ENCODE measurements around the gene CCR7.
"Not testable (repeated sequence)": the region's sequence is repeated elsewhere in the genome, so short reads cannot be mapped to it uniquely, and the experiment has no call there.

CCR7 gene

GRCh38 chr17:40597556-40598300 is 32.5 kb upstream of the CCR7 start:
- no peak overlapping the region for H3K4me3 ChIP-seq (ENCODE audit: low read depth, low read length)

- H3K4me3 ChIP-seq (ENCODE audit: low read depth, low read length): no peak overlapping the region
Observed at GRCh38 chr17:40597156-40597555, 31.9 kb upstream of the CCR7 start.

GRCh38 chr17:40596261-40596919 is 31.1 kb upstream of the CCR7 start:
- H3K4me3 ChIP-seq (ENCODE audit: low read depth, low read length): no peak overlapping the region

GRCh38 chr17:40590742-40591141 is 25.5 kb upstream of the CCR7 start:
- no peak overlapping the region for H3K4me3 ChIP-seq (ENCODE audit: low read depth, low read length)

- H3K4me3 ChIP-seq (ENCODE audit: low read depth, low read length): no peak overlapping the region
Observed at GRCh38 chr17:40588552-40588951, 23.3 kb upstream of the CCR7 start.

GRCh38 chr17:40586264-40586663 is 21.0 kb upstream of the CCR7 start:
- not testable (repeated sequence) for H3K4me3 ChIP-seq (ENCODE audit: low read depth, low read length)

- not testable (repeated sequence) for H3K4me3 ChIP-seq (ENCODE audit: low read depth, low read length)
Observed at GRCh38 chr17:40584950-40585349, 19.7 kb upstream of the CCR7 start.

GRCh38 chr17:40582328-40582901 is 17.1 kb upstream of the CCR7 start:
- no peak overlapping the region for H3K4me3 ChIP-seq (ENCODE audit: low read depth, low read length)

- no peak overlapping the region for H3K4me3 ChIP-seq (ENCODE audit: low read depth, low read length)
Observed at GRCh38 chr17:40580140-40580539, 14.9 kb upstream of the CCR7 start.

- H3K4me3 ChIP-seq (ENCODE audit: low read depth, low read length): no peak overlapping the region
Observed at GRCh38 chr17:40579471-40579870, 14.2 kb upstream of the CCR7 start.

- no peak overlapping the region for H3K4me3 ChIP-seq (ENCODE audit: low read depth, low read length)
Observed at GRCh38 chr17:40577611-40578065, 12.4 kb upstream of the CCR7 start.

- H3K4me3 ChIP-seq (ENCODE audit: low read depth, low read length): no peak overlapping the region
Observed at GRCh38 chr17:40576113-40576740, 11.0 kb upstream of the CCR7 start.

GRCh38 chr17:40574292-40574691 is 9.0 kb upstream of the CCR7 start:
- no peak overlapping the region for H3K4me3 ChIP-seq (ENCODE audit: low read depth, low read length)

GRCh38 chr17:40572245-40572993 is 7.1 kb upstream of the CCR7 start:
- H3K4me3 ChIP-seq (ENCODE audit: low read depth, low read length): not testable (repeated sequence)

GRCh38 chr17:40568074-40568836 is 3.0 kb upstream of the CCR7 start:
- no peak overlapping the region for H3K4me3 ChIP-seq (ENCODE audit: low read depth, low read length)

- H3K4me3 ChIP-seq (ENCODE audit: low read depth, low read length): no peak overlapping the region
Observed at GRCh38 chr17:40567377-40567776, 2.1 kb upstream of the CCR7 start.

- H3K4me3 ChIP-seq (ENCODE audit: low read depth, low read length): no peak overlapping the region
Observed at GRCh38 chr17:40565769-40566409, 617 bp upstream of the CCR7 start.

- no peak overlapping the region for H3K4me3 ChIP-seq (ENCODE audit: low read depth, low read length)
Observed at GRCh38 chr17:40564195-40564882, 933 bp downstream of the CCR7 start.
